ENCODE data around the gene CERKL. TPM values are rescaled to one million over a fixed set of nuclear protein-coding genes. Genes with fewer than 3 reads are reported as not detected.

The CERKL gene
- total RNA-seq, 2 donors from 2014 or later, result 0.07 TPM; not detected in 1

GRCh38 chr2:181575024-181575649, 81.8 kb downstream of the CERKL start:
- ATAC-seq (replicated peaks in 1 of 2) (no peak), DNase-seq (no peak)
- peaks cover 6% of the 10 kb centered on the region for H3K27me3 Mint-ChIP-seq (ENCODE audit: low read depth)
- H3K27ac Mint-ChIP-seq, result no peak overlapping the region
- no peaks in the 10 kb centered on the region for H3K9me3 Mint-ChIP-seq
- no peaks in the 10 kb centered on the region for H3K36me3 Mint-ChIP-seq (ENCODE audit: insufficient read depth in 2 of 2)
- H3K4me3 Mint-ChIP-seq, result no peak overlapping the region
- no peaks in the 10 kb centered on the region for H3K4me1 Mint-ChIP-seq (ENCODE audit: low read depth)

DNA sequence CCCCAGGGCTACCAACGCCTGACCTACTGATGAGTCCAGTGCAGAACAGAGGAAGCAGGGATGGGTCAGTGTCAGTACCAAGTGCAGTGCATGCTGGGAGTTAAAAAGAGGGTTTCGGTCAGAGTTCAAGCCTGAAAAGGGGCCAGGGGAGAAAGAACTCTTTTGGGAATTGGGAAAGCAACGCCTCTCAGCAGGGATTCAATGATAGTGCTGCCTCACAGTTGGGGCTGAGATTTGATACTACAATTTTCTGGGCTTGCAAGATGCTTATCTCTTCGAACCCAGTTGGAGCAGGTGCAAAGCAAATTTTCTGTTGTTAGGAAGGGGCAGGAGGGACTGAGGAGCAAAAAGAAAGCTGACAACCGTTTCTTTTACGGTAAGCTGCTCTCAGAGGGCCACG, 82.6 kb downstream of the CERKL start:
- no peaks in the 10 kb centered on the region for H3K4me1 Mint-ChIP-seq (ENCODE audit: low read depth)
- H3K27me3 Mint-ChIP-seq (ENCODE audit: low read depth), result peaks cover 6% of the 10 kb centered on the region
- no peak overlapping the region for H3K27ac Mint-ChIP-seq
- no peak overlapping the region for H3K4me3 Mint-ChIP-seq
- no peaks in the 10 kb centered on the region for H3K9me3 Mint-ChIP-seq
- ATAC-seq (replicated peaks in 1 of 2) (no peak), DNase-seq (no peak)
- no peaks in the 10 kb centered on the region for H3K36me3 Mint-ChIP-seq (ENCODE audit: insufficient read depth in 2 of 2)

GRCh38 chr2:181573140-181573736, 83.7 kb downstream of the CERKL start:
- Mint-ChIP-seq H3K27ac (no peak overlapping the region), H3K9me3 (no peaks in the 10 kb centered on the region), H3K27me3 (ENCODE audit: low read depth) (peaks cover 6% of the 10 kb centered on the region), H3K4me1 (ENCODE audit: low read depth) (no peaks in the 10 kb centered on the region), H3K36me3 (ENCODE audit: insufficient read depth in 2 of 2) (no peaks in the 10 kb centered on the region), H3K4me3 (no peak overlapping the region)
- ATAC-seq (replicated peaks in 1 of 2) (no peak), DNase-seq (no peak)

DNA sequence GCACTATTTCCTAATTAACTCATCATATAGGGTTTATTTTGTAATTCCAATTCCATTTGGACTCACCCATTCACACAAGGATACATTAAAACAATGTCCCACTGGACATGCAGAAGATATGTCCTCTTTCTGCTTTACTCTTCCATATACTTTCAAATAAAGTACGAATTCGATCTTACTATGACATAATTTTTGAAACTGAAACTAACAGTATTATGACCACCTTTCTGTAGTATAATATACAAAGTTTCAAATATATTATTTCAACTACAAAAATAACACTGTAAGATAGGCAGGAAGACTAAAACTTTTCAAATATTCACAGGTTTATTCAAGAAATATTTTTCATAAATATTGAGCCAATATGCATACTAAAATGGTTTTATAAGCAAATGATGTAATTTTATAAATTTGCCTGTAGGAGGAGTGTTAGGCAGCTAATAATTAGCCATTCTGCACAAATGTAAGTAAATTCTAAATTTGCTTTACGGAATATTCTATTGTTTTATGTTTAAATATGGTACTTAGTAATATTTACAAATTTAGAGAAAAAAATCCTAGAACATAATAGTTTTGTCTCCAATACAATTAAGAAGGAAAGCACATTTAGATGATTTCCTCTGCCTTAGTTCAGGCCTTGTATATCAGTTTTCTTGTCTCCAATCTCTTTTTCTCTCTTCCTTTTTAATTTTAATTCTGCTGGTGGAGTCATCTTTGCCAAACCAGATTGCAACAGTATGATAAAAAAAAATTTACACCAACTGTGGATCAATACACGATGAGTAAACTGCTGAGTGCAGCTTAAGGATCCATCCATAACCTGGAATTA, 85.9 kb downstream of the CERKL start:
- Mint-ChIP-seq H3K9me3 (no peaks in the 10 kb centered on the region), H3K4me1 (ENCODE audit: low read depth) (no peaks in the 10 kb centered on the region), H3K36me3 (ENCODE audit: insufficient read depth in 2 of 2) (no peaks in the 10 kb centered on the region), H3K27me3 (ENCODE audit: low read depth) (peaks cover 6% of the 10 kb centered on the region), H3K4me3 (peak overlapping the region in 1 of 2 donors; percentile 38), H3K27ac (no peak overlapping the region)
- ATAC-seq (replicated peaks in 1 of 2) (no peak), DNase-seq (no peak)

DNA sequence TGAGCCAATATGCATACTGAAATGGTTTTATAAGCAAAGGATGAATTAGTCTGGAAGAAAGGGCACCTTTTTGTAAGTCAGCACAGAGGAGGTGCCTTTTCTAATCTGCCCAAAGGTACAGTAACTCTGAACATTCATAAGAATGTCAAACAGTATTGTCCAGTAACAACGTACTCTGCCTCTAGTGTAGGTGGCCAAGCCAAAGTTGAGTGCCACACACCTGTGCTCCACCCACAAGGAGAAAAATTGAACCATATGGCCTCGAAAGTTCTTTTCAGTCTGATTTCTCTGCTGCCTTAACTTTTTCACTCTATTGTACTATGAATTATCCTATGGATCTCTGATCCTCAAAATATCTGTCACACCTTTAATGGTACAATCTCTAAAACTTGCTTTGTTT, 86.8 kb downstream of the CERKL start:
- Mint-ChIP-seq H3K36me3 (ENCODE audit: insufficient read depth in 2 of 2) (no peaks in the 10 kb centered on the region), H3K9me3 (no peaks in the 10 kb centered on the region), H3K4me1 (ENCODE audit: low read depth) (peaks cover 3% of the 10 kb centered on the region), H3K4me3 (no peak overlapping the region), H3K27ac (no peak overlapping the region), H3K27me3 (ENCODE audit: low read depth) (peaks cover 9% of the 10 kb centered on the region)
- DNase-seq, result no peak
- ATAC-seq (replicated peaks in 1 of 2), result no peak

- Mint-ChIP-seq H3K9me3 (no peaks in the 10 kb centered on the region), H3K27me3 (ENCODE audit: low read depth) (peaks cover 6% of the 10 kb centered on the region), H3K27ac (no peak overlapping the region), H3K4me1 (ENCODE audit: low read depth) (peaks cover 4% of the 10 kb centered on the region), H3K4me3 (no peak overlapping the region), H3K36me3 (ENCODE audit: insufficient read depth in 2 of 2) (no peaks in the 10 kb centered on the region)
- ATAC-seq (replicated peaks in 1 of 2) (no peak), DNase-seq (no peak)
These were observed 90.4 kb downstream of the CERKL start for GRCh38 chr2:181566334-181567032.

GRCh38 chr2:181563101-181563692, 93.7 kb downstream of the CERKL start:
- no peak for DNase-seq
- H3K4me1 Mint-ChIP-seq (ENCODE audit: low read depth), result peaks cover 4% of the 10 kb centered on the region
- H3K4me3 Mint-ChIP-seq, result no peak overlapping the region
- H3K27ac Mint-ChIP-seq, result no peak overlapping the region
- no peak for ATAC-seq (replicated peaks in 1 of 2)
- H3K9me3 Mint-ChIP-seq, result no peaks in the 10 kb centered on the region
- H3K36me3 Mint-ChIP-seq (ENCODE audit: insufficient read depth in 2 of 2), result no peaks in the 10 kb centered on the region
- peaks cover 6% of the 10 kb centered on the region for H3K27me3 Mint-ChIP-seq (ENCODE audit: low read depth)

DNA sequence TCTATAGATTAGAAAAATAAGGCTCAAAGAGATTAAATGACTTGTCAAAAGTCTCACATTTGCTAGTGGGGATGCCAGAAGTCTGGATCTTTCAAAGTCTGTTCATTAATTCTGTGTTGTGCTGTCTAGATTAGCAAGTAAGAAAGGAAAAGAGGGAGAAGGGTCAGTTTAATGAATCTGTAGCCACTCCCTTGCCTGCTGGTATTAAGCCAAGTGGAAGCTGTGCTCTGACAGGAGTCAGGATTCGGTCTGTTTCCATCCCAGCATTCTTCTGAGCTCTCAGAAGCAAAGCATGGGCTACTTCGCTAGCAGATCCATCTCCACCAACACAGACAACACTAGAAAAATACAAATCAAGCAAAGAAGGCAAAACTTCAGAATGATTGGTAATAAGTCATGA, 98.5 kb downstream of the CERKL start:
- peaks cover 0 to 2% of the 10 kb centered on the region in 2 donors for H3K9me3 Mint-ChIP-seq
- H3K36me3 Mint-ChIP-seq (ENCODE audit: insufficient read depth in 2 of 2), result peaks cover 0 to 3% of the 10 kb centered on the region in 2 donors
- no peak for ATAC-seq (replicated peaks in 1 of 2)
- no peaks in the 10 kb centered on the region for H3K4me1 Mint-ChIP-seq (ENCODE audit: low read depth)
- H3K4me3 Mint-ChIP-seq, result no peak overlapping the region
- H3K27me3 Mint-ChIP-seq (ENCODE audit: low read depth), result no peaks in the 10 kb centered on the region
- H3K27ac Mint-ChIP-seq, result no peak overlapping the region
- no peak for DNase-seq

DNA sequence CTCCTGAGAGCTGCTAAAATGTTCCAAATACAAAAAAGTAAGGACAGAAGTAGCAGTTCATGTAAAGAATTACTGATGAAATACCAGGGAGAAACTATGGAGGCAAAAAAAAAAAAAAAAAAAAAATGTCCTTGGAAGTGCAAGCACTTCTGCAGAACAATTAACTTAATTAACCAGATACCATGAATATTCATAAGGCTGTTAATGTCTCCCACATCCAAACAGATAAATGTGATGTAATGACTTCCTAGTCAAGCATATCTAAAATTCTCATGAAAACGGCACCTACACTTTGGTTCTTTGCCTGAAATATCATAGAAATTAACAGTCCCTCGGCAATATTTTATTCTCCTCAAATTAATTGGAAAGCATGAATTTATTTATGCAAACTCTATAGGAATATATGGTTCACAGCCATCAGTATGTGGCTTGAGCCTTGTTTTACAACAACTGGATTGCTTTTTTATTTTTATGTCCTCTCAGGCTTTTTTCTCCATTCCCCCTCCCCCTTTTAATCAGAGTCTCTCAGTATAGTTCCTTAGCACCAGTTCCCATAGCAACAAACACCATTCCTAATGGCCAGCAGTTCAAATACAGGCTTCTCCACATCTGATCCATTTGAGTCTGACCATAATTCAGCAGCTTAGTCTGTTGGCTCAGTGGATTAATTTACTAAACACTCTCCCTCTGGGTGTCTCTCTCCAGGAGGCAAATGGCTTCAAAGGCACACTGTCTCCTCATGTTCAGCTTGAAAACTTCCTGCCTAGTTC, 102.7 kb downstream of the CERKL start:
- ATAC-seq (replicated peaks in 1 of 2) (no peak), DNase-seq (no peak)
- no peak overlapping the region for H3K27ac Mint-ChIP-seq
- H3K27me3 Mint-ChIP-seq (ENCODE audit: low read depth), result no peaks in the 10 kb centered on the region
- H3K36me3 Mint-ChIP-seq (ENCODE audit: insufficient read depth in 2 of 2), result peaks cover 0 to 3% of the 10 kb centered on the region in 2 donors
- no peaks in the 10 kb centered on the region for H3K4me1 Mint-ChIP-seq (ENCODE audit: low read depth)
- H3K9me3 Mint-ChIP-seq, result peaks cover 0 to 2% of the 10 kb centered on the region in 2 donors
- no peak overlapping the region for H3K4me3 Mint-ChIP-seq

DNA sequence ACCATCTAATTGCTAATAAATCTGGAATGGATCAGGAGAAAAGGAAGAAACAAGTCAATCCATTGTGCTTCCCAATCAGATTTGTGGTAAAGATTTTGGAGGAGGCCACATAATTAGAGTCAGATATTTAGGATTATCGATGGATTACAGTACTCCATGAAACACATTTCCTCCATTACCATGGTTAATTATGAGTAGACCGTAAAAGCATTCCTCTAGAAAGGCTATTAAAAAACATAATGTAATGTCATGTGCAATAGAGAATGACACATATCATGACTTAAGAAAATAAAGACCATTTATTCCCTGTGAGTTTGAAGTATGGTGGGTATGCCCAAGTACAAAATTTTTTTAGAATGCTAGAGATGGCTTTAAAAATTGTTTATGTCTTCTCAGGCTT, 103.7 kb downstream of the CERKL start:
- H3K9me3 Mint-ChIP-seq, result peaks cover 0 to 2% of the 10 kb centered on the region in 2 donors
- H3K36me3 Mint-ChIP-seq (ENCODE audit: insufficient read depth in 2 of 2), result peaks cover 0 to 3% of the 10 kb centered on the region in 2 donors
- no peak for ATAC-seq (replicated peaks in 1 of 2)
- H3K4me1 Mint-ChIP-seq (ENCODE audit: low read depth), result no peaks in the 10 kb centered on the region
- no peak overlapping the region for H3K27ac Mint-ChIP-seq
- H3K27me3 Mint-ChIP-seq (ENCODE audit: low read depth), result no peaks in the 10 kb centered on the region
- no peak for DNase-seq
- H3K4me3 Mint-ChIP-seq, result no peak overlapping the region

GRCh38 chr2:181552808-181553207, 104.1 kb downstream of the CERKL start:
- no peaks in the 10 kb centered on the region for H3K4me1 Mint-ChIP-seq (ENCODE audit: low read depth)

GRCh38 chr2:181546086-181546485, 110.8 kb downstream of the CERKL start:
- H3K27ac Mint-ChIP-seq, result no peak overlapping the region
- peaks cover 0 to 3% of the 10 kb centered on the region in 2 donors for H3K9me3 Mint-ChIP-seq
- DNase-seq (no peak), ATAC-seq (replicated peaks in 1 of 2) (no peak)
- no peak overlapping the region for H3K4me3 Mint-ChIP-seq
- no peaks in the 10 kb centered on the region for H3K27me3 Mint-ChIP-seq (ENCODE audit: low read depth)
- H3K4me1 Mint-ChIP-seq (ENCODE audit: low read depth), result peaks cover 7% of the 10 kb centered on the region
- peaks cover 0 to 2% of the 10 kb centered on the region in 2 donors for H3K36me3 Mint-ChIP-seq (ENCODE audit: insufficient read depth in 2 of 2)

More at GRCh38 chr2:181552808-181553207, 104.1 kb downstream of the CERKL start:
- DNase-seq (no peak), ATAC-seq (replicated peaks in 1 of 2) (no peak)
- Mint-ChIP-seq H3K4me3 (no peak overlapping the region), H3K27me3 (ENCODE audit: low read depth) (no peaks in the 10 kb centered on the region), H3K27ac (no peak overlapping the region), H3K9me3 (peaks cover 0 to 2% of the 10 kb centered on the region in 2 donors), H3K36me3 (ENCODE audit: insufficient read depth in 2 of 2) (peaks cover 0 to 3% of the 10 kb centered on the region in 2 donors)
